Measurements from ENCODE around the gene TMEM174.
"Not testable (repeated sequence)": the region's sequence is repeated elsewhere in the genome, so short reads cannot be mapped to it uniquely, and the experiment has no call there.

Gene TMEM174

GRCh38 chr5:73192370-73192769 is 19.4 kb downstream of the TMEM174 start:
- DNase-seq (ENCODE audit: low spot score in 2 of 2) (no peak), ATAC-seq (ENCODE audit: low read depth) (no peak)
- no peak overlapping the region for H3K27ac Mint-ChIP-seq
- H3K36me3 Mint-ChIP-seq, result no peaks in the 10 kb centered on the region
- H3K4me3 Mint-ChIP-seq, result no peak overlapping the region
- H3K4me1 Mint-ChIP-seq, result no peaks in the 10 kb centered on the region
- H3K9me3 Mint-ChIP-seq, result no peaks in the 10 kb centered on the region
- peaks cover 21% of the 10 kb centered on the region for H3K27me3 Mint-ChIP-seq

- Mint-ChIP-seq H3K4me1 (no peaks in the 10 kb centered on the region), H3K36me3 (no peaks in the 10 kb centered on the region), H3K27ac (no peak overlapping the region), H3K4me3 (no peak overlapping the region), H3K27me3 (peaks cover 21% of the 10 kb centered on the region), H3K9me3 (no peaks in the 10 kb centered on the region)
- ATAC-seq (ENCODE audit: low read depth) (no peak), DNase-seq (ENCODE audit: low spot score in 2 of 2) (no peak)
Measured at GRCh38 chr5:73193592-73193991, 20.6 kb downstream of the TMEM174 start.

- ATAC-seq (ENCODE audit: low read depth), result no peak
- no peak overlapping the region for H3K27ac Mint-ChIP-seq
- no peaks in the 10 kb centered on the region for H3K4me1 Mint-ChIP-seq
- no peaks in the 10 kb centered on the region for H3K36me3 Mint-ChIP-seq
- H3K9me3 Mint-ChIP-seq, result peaks cover 4% of the 10 kb centered on the region
- no peak for DNase-seq (ENCODE audit: low spot score in 2 of 2)
- H3K27me3 Mint-ChIP-seq, result peaks cover 17% of the 10 kb centered on the region
- H3K4me3 Mint-ChIP-seq, result no peak overlapping the region
Measured at GRCh38 chr5:73196201-73196600, 23.2 kb downstream of the TMEM174 start.

- Mint-ChIP-seq H3K4me3 (no peak overlapping the region), H3K27me3 (peaks cover 21% of the 10 kb centered on the region)
Measured at GRCh38 chr5:73197637-73198257, 24.8 kb downstream of the TMEM174 start.

GRCh38 chr5:73198833-73199592 is 26.0 kb downstream of the TMEM174 start:
- no peak overlapping the region for H3K4me3 Mint-ChIP-seq
- peaks cover 3% of the 10 kb centered on the region for H3K4me1 Mint-ChIP-seq
- no peak for DNase-seq (ENCODE audit: low spot score in 2 of 2)
- ATAC-seq (ENCODE audit: low read depth), result no peak
- no peak overlapping the region for H3K27ac Mint-ChIP-seq
- H3K27me3 Mint-ChIP-seq, result peaks cover 24% of the 10 kb centered on the region
- peaks cover 4% of the 10 kb centered on the region for H3K9me3 Mint-ChIP-seq
- no peaks in the 10 kb centered on the region for H3K36me3 Mint-ChIP-seq

More at GRCh38 chr5:73197637-73198257, 24.8 kb downstream of the TMEM174 start:
- Mint-ChIP-seq H3K4me1 (peaks cover 3% of the 10 kb centered on the region), H3K9me3 (peaks cover 4% of the 10 kb centered on the region), H3K36me3 (no peaks in the 10 kb centered on the region), H3K27ac (no peak overlapping the region)
- DNase-seq (ENCODE audit: low spot score in 2 of 2), result no peak
- ATAC-seq (ENCODE audit: low read depth), result no peak

- Mint-ChIP-seq H3K36me3 (no peaks in the 10 kb centered on the region), H3K27ac (no peak overlapping the region), H3K4me3 (no peak overlapping the region), H3K9me3 (peaks cover 4% of the 10 kb centered on the region), H3K27me3 (peaks cover 24% of the 10 kb centered on the region), H3K4me1 (peaks cover 3% of the 10 kb centered on the region)
- ATAC-seq (ENCODE audit: low read depth) (no peak), DNase-seq (ENCODE audit: low spot score in 2 of 2) (no peak)
Measured at GRCh38 chr5:73199671-73200070, 26.7 kb downstream of the TMEM174 start.

GRCh38 chr5:73201547-73202513 is 28.8 kb downstream of the TMEM174 start:
- H3K4me1 Mint-ChIP-seq, result peaks cover 3% of the 10 kb centered on the region
- peak overlapping the region; percentile 41 for H3K4me3 Mint-ChIP-seq
- H3K9me3 Mint-ChIP-seq, result peaks cover 4% of the 10 kb centered on the region
- H3K27ac Mint-ChIP-seq, result no peak overlapping the region
- no peaks in the 10 kb centered on the region for H3K36me3 Mint-ChIP-seq
- ATAC-seq (ENCODE audit: low read depth) (peak; percentile 74), DNase-seq (ENCODE audit: low spot score in 2 of 2) (peak; percentile 48 to 69)
- peaks cover 25% of the 10 kb centered on the region for H3K27me3 Mint-ChIP-seq

GRCh38 chr5:73204332-73204731 is 31.3 kb downstream of the TMEM174 start:
- DNase-seq (ENCODE audit: low spot score in 2 of 2), result no peak
- Mint-ChIP-seq H3K9me3 (peaks cover 7% of the 10 kb centered on the region), H3K27ac (no peak overlapping the region), H3K36me3 (peaks cover 4% of the 10 kb centered on the region), H3K4me1 (peaks cover 3% of the 10 kb centered on the region), H3K27me3 (peaks cover 24% of the 10 kb centered on the region), H3K4me3 (no peak overlapping the region)
- ATAC-seq (ENCODE audit: low read depth), result no peak

GRCh38 chr5:73204733-73205132 is 31.7 kb downstream of the TMEM174 start:
- ATAC-seq (ENCODE audit: low read depth) (no peak), DNase-seq (ENCODE audit: low spot score in 2 of 2) (no peak)
- Mint-ChIP-seq H3K4me1 (peaks cover 3% of the 10 kb centered on the region), H3K27me3 (peaks cover 27% of the 10 kb centered on the region), H3K36me3 (peaks cover 6% of the 10 kb centered on the region), H3K4me3 (no peak overlapping the region), H3K9me3 (peaks cover 10% of the 10 kb centered on the region), H3K27ac (no peak overlapping the region)

- peaks cover 9% of the 10 kb centered on the region for H3K36me3 Mint-ChIP-seq
- no peak for DNase-seq (ENCODE audit: low spot score in 2 of 2)
- H3K4me3 Mint-ChIP-seq, result no peak overlapping the region
- no peak for ATAC-seq (ENCODE audit: low read depth)
- no peak overlapping the region for H3K27ac Mint-ChIP-seq
- peaks cover 30% of the 10 kb centered on the region for H3K27me3 Mint-ChIP-seq
- peaks cover 3% of the 10 kb centered on the region for H3K4me1 Mint-ChIP-seq
- peaks cover 15% of the 10 kb centered on the region for H3K9me3 Mint-ChIP-seq
Measured at GRCh38 chr5:73205305-73205704, 32.3 kb downstream of the TMEM174 start.

- H3K4me3 Mint-ChIP-seq; H3K4me1 Mint-ChIP-seq; ATAC-seq (ENCODE audit: low read depth); H3K27ac Mint-ChIP-seq; H3K36me3 Mint-ChIP-seq; DNase-seq (ENCODE audit: low spot score in 2 of 2): not testable (repeated sequence)
- Mint-ChIP-seq H3K27me3 (peaks cover 27% of the 10 kb centered on the region), H3K9me3 (peaks cover 15% of the 10 kb centered on the region)
Measured at GRCh38 chr5:73207239-73207638, 34.2 kb downstream of the TMEM174 start.

- H3K4me1 Mint-ChIP-seq; DNase-seq (ENCODE audit: low spot score in 2 of 2); ATAC-seq (ENCODE audit: low read depth); H3K4me3 Mint-ChIP-seq; H3K27ac Mint-ChIP-seq; H3K36me3 Mint-ChIP-seq: not testable (repeated sequence)
- peaks cover 15% of the 10 kb centered on the region for H3K9me3 Mint-ChIP-seq
- H3K27me3 Mint-ChIP-seq, result peaks cover 34% of the 10 kb centered on the region
Measured at GRCh38 chr5:73209075-73209474, 36.1 kb downstream of the TMEM174 start.

GRCh38 chr5:73212693-73213092 is 39.7 kb downstream of the TMEM174 start:
- Mint-ChIP-seq H3K27me3 (peaks cover 27% of the 10 kb centered on the region), H3K9me3 (peaks cover 15% of the 10 kb centered on the region)
- not testable (repeated sequence) for H3K27ac Mint-ChIP-seq; ATAC-seq (ENCODE audit: low read depth); H3K4me3 Mint-ChIP-seq; DNase-seq (ENCODE audit: low spot score in 2 of 2); H3K4me1 Mint-ChIP-seq; H3K36me3 Mint-ChIP-seq

- no peak overlapping the region for H3K4me3 Mint-ChIP-seq
- DNase-seq (ENCODE audit: low spot score in 2 of 2), result no peak
Measured at GRCh38 chr5:73213566-73213998, 40.6 kb downstream of the TMEM174 start.

More at GRCh38 chr5:73213566-73213998, 40.6 kb downstream of the TMEM174 start:
- H3K36me3 Mint-ChIP-seq, result peaks cover 5% of the 10 kb centered on the region
- no peak for ATAC-seq (ENCODE audit: low read depth)
- H3K4me1 Mint-ChIP-seq, result no peaks in the 10 kb centered on the region
- H3K27me3 Mint-ChIP-seq, result peaks cover 22% of the 10 kb centered on the region
- H3K9me3 Mint-ChIP-seq, result peaks cover 8% of the 10 kb centered on the region
- H3K27ac Mint-ChIP-seq, result no peak overlapping the region
